HCT116 (cell line): ENCODE data around the gene LHCGR. TPM values are rescaled to one million over a fixed set of nuclear protein-coding genes. Genes with fewer than 3 reads are reported as not detected.
A peak's percentile ranks its signal among the peaks of the same experiment; 100 is the strongest.

ENCODE experiments used
- ATAC-seq: fragments of 200-7000 bp; cut with Tn5 transposase; 2 replicates; pipeline ENCODE4 v1.9.1; 2020; ENCODE audit warnings: mild to moderate bottlenecking, moderate library complexity
- BruUV-seq: library from RNA; stranded (reverse); fragments of 400-500 nt; replicated peaks from 2 replicates; lab custom pipeline; 2021; lab: Mats Ljungman, UMichigan
- CTCF ChIA-PET: fragments of 300-600 bp; sonication (Branson Sonifier 250); formaldehyde crosslinking; loops from one replicate; lab custom pipeline; 2021; ENCODE audit warnings: antibody characterized with exemption; lab: Charles Lee
- POLR2A ChIA-PET: fragments of 300-600, 350-600 bp; sonication (Branson Sonifier 250); formaldehyde crosslinking; loops from one replicate; lab custom pipeline; 2021; ENCODE audit warnings: antibody characterized with exemption; lab: Charles Lee
- RAD21 ChIA-PET, 2 experiments: fragments of 300-600 bp; sonication (Branson Sonifier 250); formaldehyde crosslinking; loops; one replicate each; lab custom pipeline; 2023; ENCODE audit warnings: low total read pairs in 2 of 2; ENCODE audit not compliant: uncharacterized antibody in 2 of 2, unreplicated experiment in 2 of 2, low non-redundant PET in 1 of 2; lab: Charles Lee
- DNase-seq: peaks from one replicate; pipeline ENCODE4 v3.0.0-alpha.2; 2010; ENCODE audit warnings: low read depth, low spot score
- H2AFZ ChIP-seq: fragments of 200-600 bp; shearing (Covaris generic), sonication (generic); 2 replicates; pipeline ENCODE4 v1.6.1; 2017; ENCODE audit warnings: low read depth, mixed run types, mixed read lengths, antibody characterized with exemption, low read length; ENCODE audit not compliant: poor library complexity, severe bottlenecking
- H3K27ac ChIP-seq: 2 replicates; pipeline ENCODE4 v1.5.1; 2012; ENCODE audit warnings: low read depth, low read length
- H3K27me3 ChIP-seq: fragments of 200-600 bp; sonication (generic); 2 replicates; pipeline ENCODE4 v1.6.1; 2016; ENCODE audit warnings: mixed run types, low read length, mixed read lengths; ENCODE audit not compliant: insufficient read depth
- H3K36me3 ChIP-seq, 2 experiments: fragments of 200-500 bp in 1 of 2; fragments of 200-600 bp in 1 of 2; sonication (Bioruptor generic) in 1 of 2; sonication (generic) in 1 of 2; 2 replicates each; pipeline versions ENCODE4 v1.5.1 to v1.6.1; 2014 to 2016; ENCODE audit warnings: low read length in 2 of 2, inconsistent platforms in 1 of 2, mixed read lengths in 1 of 2, mixed run types in 1 of 2; ENCODE audit not compliant: insufficient read depth in 2 of 2, control insufficient read depth in 1 of 2
- H3K4me1 ChIP-seq, 2 experiments: fragments of 200-600 bp in 1 of 2; sonication (generic) in 1 of 2; 2 replicates each; pipeline versions ENCODE4 v1.5.1 to v1.6.1; 2012 to 2017; ENCODE audit warnings: low read length in 2 of 2, inconsistent platforms in 1 of 2, mild to moderate bottlenecking in 1 of 2, mixed read lengths in 1 of 2, mixed run types in 1 of 2, moderate library complexity in 1 of 2; ENCODE audit not compliant: insufficient read depth in 2 of 2, control insufficient read depth in 1 of 2
- H3K4me2 ChIP-seq: fragments of 200-600 bp; sonication (generic); 2 replicates; pipeline ENCODE4 v1.6.1; 2017; ENCODE audit warnings: mixed run types, low read length, mixed read lengths
- H3K4me3 ChIP-seq, 2 experiments: fragments of 200-600 bp in 1 of 2; sonication (generic) in 1 of 2; replicated peaks in 1 of 2; 2 replicates each; pipeline ENCODE4 v1.5.1; 2011 to 2016; ENCODE audit warnings: low read length in 2 of 2, control low read depth in 1 of 2, low read depth in 1 of 2, mild to moderate bottlenecking in 1 of 2, mixed read lengths in 1 of 2, mixed run types in 1 of 2
- H3K79me2 ChIP-seq: fragments of 200-600 bp; sonication (generic); 2 replicates; pipeline ENCODE4 v1.6.1; 2017; ENCODE audit warnings: mild to moderate bottlenecking, mixed run types, low read length, moderate library complexity, mixed read lengths; ENCODE audit not compliant: insufficient read depth
- H3K9ac ChIP-seq: fragments of 200-600 bp; sonication (generic); 2 replicates; pipeline ENCODE4 v1.6.1; 2016; ENCODE audit warnings: low read length, mixed read lengths
- H3K9me2 ChIP-seq: fragments of 200-600 bp; sonication (generic), shearing (Covaris generic); 2 replicates; pipeline ENCODE4 v1.6.1; 2017; ENCODE audit warnings: mixed run types, mild to moderate bottlenecking, moderate library complexity; ENCODE audit not compliant: insufficient read depth
- H3K9me3 ChIP-seq, 2 experiments: fragments of 200-500 bp in 1 of 2; fragments of 200-600 bp in 1 of 2; sonication (Bioruptor generic) in 1 of 2; sonication (generic) in 1 of 2; 2 replicates each; pipeline ENCODE4 v1.6.1; 2014 to 2017; ENCODE audit warnings: low read length in 2 of 2, mixed read lengths in 2 of 2, inconsistent platforms in 1 of 2, low read depth in 1 of 2, mild to moderate bottlenecking in 1 of 2, mixed run types in 1 of 2, moderate library complexity in 1 of 2; ENCODE audit not compliant: control insufficient read depth in 1 of 2, insufficient read depth in 1 of 2
- H4K20me1 ChIP-seq: fragments of 200-600 bp; sonication (generic), shearing (Covaris generic); 2 replicates; pipeline ENCODE4 v1.6.1; 2017; ENCODE audit warnings: mixed run types, mild to moderate bottlenecking, moderate library complexity; ENCODE audit not compliant: insufficient read depth
- CBX3 ChIP-seq: IDR thresholded peaks from 2 replicates; pipeline ENCODE4 v1.6.1; 2012; ENCODE audit warnings: low read depth
- JUND ChIP-seq: IDR thresholded peaks from 2 replicates; pipeline ENCODE4 v1.6.1; 2012
- RAD21 ChIP-seq: IDR thresholded peaks from 2 replicates; pipeline ENCODE4 v1.6.1; 2012; ENCODE audit warnings: low read depth, mild to moderate bottlenecking
- intact Hi-C: fragments of 100-400 bp; cut with micrococcal nuclease; formaldehyde crosslinking; loops from 2 replicates; pipeline ENCODE4 v1.10.0; 2022
- total RNA-seq: library from RNA; stranded (reverse); gene quantifications from one replicate; pipeline ENCODE4 v1.2.1, GENCODE V29; 2021; ENCODE audit not compliant: unreplicated experiment
- TF ChIP-seq, protein P1 (sequence below): IDR thresholded peaks from 2 replicates; pipeline ENCODE4 v1.6.1; 2012; ENCODE audit warnings: low read depth
- TF ChIP-seq, protein P2 (sequence below): IDR thresholded peaks from 2 replicates; pipeline ENCODE4 v1.6.1; 2011; ENCODE audit warnings: mild to moderate bottlenecking, low read length, moderate library complexity; ENCODE audit not compliant: insufficient replicate concordance; ENCODE audit errors: extremely low read depth

LHCGR gene
- total RNA-seq, 1 experiment from 2014 or later = not detected

DNA sequence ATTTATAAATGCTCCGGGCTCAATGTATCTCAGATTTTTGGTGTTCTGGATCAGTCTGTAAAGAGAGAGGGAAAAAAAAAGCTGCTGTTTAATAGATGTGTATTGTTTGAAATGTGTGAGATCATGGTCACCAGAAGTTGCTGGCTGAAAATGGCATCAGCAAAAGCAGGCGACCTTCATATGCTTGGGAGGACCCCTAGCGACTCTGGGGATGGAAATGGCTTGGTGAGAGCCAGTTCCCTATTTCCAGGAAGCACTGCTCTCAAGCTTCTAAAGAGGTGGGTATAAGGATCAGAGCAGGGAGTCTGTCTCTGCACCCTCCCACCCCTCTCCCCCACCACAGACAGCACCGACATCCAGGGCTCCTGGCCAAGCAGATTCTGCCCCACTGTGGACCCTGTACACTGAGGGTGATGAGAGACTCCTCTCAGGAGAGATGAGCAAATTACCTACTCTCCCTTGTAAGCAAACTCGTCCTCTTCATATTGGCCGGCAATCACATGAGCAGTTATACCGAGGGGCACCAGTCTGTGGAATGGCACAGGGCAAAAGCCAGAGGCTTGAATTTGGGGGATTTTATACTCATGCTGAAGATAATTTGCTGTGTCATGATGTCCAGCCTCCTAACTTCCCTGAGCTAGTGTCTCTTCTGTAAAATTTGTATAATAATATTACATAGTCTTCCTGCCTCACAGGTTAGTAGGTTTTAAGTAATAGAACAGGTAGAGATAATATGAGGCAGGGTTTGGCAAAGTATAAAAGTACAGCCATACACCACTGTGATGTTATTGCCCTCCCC lies 29.6 kb downstream of the LHCGR start:
- peaks cover 19% of the 10 kb centered on the region; the same call in 1 of the 2 replicates for H3K27me3 ChIP-seq
- no peak overlapping the region for H3K27ac ChIP-seq
- H4K20me1 ChIP-seq = no peaks in the 10 kb centered on the region
- ChIA-PET CTCF (no interaction called here), POLR2A (no interaction called here), RAD21 (no interaction called here)
- no peaks in the 10 kb centered on the region for H3K36me3 ChIP-seq
- ATAC-seq (no peak), DNase-seq (no peak)
- BruUV-seq = no TSS peak
- H3K4me1 ChIP-seq = no peaks in the 10 kb centered on the region
- no peaks in the 10 kb centered on the region for H3K79me2 ChIP-seq
- no peaks in the 10 kb centered on the region for H3K9me2 ChIP-seq
- H3K4me3 ChIP-seq = no peak overlapping the region
- intact Hi-C loops = no loop called here
- no peak overlapping the region for H2AFZ ChIP-seq
- no peaks in the 10 kb centered on the region for H3K9me3 ChIP-seq
- peak; percentile 44; the same call in 1 of the 2 replicates for TF ChIP-seq RAD21
- TF ChIP-seq, protein P1, sequence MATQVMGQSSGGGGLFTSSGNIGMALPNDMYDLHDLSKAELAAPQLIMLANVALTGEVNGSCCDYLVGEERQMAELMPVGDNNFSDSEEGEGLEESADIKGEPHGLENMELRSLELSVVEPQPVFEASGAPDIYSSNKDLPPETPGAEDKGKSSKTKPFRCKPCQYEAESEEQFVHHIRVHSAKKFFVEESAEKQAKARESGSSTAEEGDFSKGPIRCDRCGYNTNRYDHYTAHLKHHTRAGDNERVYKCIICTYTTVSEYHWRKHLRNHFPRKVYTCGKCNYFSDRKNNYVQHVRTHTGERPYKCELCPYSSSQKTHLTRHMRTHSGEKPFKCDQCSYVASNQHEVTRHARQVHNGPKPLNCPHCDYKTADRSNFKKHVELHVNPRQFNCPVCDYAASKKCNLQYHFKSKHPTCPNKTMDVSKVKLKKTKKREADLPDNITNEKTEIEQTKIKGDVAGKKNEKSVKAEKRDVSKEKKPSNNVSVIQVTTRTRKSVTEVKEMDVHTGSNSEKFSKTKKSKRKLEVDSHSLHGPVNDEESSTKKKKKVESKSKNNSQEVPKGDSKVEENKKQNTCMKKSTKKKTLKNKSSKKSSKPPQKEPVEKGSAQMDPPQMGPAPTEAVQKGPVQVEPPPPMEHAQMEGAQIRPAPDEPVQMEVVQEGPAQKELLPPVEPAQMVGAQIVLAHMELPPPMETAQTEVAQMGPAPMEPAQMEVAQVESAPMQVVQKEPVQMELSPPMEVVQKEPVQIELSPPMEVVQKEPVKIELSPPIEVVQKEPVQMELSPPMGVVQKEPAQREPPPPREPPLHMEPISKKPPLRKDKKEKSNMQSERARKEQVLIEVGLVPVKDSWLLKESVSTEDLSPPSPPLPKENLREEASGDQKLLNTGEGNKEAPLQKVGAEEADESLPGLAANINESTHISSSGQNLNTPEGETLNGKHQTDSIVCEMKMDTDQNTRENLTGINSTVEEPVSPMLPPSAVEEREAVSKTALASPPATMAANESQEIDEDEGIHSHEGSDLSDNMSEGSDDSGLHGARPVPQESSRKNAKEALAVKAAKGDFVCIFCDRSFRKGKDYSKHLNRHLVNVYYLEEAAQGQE = no peak
- TF ChIP-seq, protein P2, sequence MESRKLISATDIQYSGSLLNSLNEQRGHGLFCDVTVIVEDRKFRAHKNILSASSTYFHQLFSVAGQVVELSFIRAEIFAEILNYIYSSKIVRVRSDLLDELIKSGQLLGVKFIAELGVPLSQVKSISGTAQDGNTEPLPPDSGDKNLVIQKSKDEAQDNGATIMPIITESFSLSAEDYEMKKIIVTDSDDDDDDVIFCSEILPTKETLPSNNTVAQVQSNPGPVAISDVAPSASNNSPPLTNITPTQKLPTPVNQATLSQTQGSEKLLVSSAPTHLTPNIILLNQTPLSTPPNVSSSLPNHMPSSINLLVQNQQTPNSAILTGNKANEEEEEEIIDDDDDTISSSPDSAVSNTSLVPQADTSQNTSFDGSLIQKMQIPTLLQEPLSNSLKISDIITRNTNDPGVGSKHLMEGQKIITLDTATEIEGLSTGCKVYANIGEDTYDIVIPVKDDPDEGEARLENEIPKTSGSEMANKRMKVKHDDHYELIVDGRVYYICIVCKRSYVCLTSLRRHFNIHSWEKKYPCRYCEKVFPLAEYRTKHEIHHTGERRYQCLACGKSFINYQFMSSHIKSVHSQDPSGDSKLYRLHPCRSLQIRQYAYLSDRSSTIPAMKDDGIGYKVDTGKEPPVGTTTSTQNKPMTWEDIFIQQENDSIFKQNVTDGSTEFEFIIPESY = no peak
- no peak for TF ChIP-seq CBX3
- no peak for TF ChIP-seq JUND
- no peak overlapping the region for H3K4me2 ChIP-seq
- no peak overlapping the region for H3K9ac ChIP-seq
